Cerebellar nuclear complex (tissue), 1 donor: ENCODE data around the gene AGMO.

Experiments
- DNase-seq, 2 experiments: peaks; one replicate each; lab custom pipeline; 2025; lab: John Stamatoyannopoulos, UW

Gene AGMO

GRCh38 chr7:15234431-15234830 lies 327.4 kb downstream of the AGMO start:
- no peak for DNase-seq

DNA sequence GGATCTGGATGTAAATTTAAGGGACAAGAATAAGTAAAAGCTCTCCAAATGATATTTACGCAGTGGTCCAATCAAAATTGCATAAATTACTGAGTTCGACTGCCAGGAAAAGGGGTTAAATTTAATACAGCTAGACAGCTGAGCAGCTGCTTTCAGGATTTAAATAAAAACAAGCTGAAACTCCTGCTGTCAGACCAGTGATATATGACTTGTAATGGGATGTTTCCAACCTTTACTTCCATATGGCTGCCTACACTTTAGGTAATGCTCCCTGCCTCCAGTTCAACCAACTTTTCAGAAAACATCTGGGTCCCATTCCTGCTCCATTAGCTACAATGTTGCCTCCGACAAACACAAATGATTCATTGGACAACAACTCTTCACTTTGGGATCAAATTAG lies 333.0 kb downstream of the AGMO start:
- no peak for DNase-seq

GRCh38 chr7:15225981-15226380 lies 335.8 kb downstream of the AGMO start:
- no peak for DNase-seq

DNA sequence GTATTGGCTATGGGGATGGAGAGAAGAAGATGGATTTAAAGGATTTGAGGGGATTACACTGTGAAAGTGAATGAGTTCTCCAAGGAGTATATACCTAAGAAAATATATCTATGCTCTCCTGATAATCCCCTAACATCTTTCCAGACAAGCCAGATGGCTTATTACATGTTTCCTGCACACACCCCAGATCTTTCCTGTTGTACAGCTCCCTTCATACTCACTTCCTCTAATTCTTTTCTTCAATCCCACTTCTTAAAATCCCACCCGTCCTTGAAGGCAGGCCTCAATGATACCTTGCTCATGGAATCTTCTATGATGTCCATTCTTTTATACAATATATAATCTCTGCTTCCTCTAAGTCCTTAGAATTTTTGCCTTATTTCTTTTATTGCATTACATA lies 342.1 kb downstream of the AGMO start:
- no peak for DNase-seq

GRCh38 chr7:15218261-15218660 lies 343.6 kb downstream of the AGMO start:
- no peak for DNase-seq

DNA sequence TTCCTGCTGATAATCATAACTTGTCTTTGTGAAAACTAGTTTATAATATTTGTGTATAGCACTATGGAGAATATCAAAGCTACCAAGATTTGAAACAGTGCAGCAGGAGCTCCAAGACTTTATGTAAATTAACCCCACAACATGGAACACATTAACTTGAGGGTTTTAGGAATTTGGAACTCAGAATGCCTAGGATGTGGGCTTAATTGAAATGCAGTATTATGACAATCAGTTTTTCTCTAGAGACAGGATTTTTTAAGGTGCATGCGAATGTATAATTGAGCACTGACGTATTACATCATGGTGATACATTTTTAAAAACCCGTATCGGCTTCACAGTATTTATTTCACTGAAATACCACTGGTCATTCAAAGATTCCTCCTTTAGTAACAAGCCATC lies 346.2 kb downstream of the AGMO start:
- DNase-seq, result no peak

DNA sequence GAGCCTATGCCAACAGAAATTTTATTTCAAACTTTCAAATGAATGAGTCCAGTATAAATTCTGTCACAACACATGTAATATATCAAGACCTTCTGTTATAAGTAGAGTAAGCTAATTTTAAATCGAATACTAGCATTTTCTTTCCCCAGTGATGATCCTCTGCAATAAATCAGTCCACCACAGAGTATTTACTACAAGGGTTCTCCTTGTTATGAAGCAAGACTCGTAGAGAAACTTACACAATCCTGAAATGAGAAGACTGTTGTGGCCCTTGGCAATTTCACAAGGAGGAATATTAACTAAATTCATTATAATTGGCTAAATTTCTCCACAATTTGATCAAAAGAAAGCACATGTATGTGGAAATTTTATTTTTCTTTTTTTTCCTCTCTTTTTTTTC lies 346.8 kb downstream of the AGMO start:
- no peak for DNase-seq

DNA sequence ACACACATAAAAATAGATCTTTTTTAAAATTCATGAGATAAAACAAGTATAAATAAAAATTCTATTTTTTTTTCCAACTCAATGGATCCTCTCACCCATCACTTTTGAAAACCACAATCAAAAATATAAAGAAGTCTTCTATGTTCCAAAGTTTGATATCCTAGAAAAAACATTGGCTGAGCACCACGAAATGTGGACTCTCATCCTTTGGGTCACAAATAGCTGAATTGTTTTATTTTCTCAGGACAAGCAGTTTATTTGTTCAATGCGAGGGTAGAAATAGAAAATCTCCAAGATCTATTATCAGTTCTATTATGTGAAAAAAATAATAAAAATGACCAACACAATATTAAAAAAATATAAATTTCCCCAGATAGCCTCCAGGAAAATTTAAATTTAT lies 348.7 kb downstream of the AGMO start:
- no peak for DNase-seq

DNA sequence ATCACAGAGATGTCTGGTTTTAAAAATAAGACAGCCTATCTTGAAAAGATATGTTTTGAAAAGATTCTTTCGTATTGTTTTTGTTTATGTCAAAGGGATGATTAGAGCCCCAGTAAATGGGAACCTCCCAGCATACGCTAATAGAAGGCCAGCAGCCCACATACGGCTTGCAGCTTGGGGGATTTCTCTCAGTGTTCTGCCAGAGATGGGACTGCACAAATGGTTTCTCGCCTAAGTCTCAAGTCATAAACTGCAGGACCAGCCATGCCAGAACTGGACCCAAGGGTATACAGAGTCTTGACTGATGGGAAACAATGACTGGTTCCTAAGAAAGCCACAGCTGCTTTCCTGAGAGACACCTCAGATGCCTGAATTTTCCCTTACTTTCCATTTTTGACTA lies 352.4 kb downstream of the AGMO start:
- DNase-seq, result no peak

GRCh38 chr7:15204421-15204820 lies 357.4 kb downstream of the AGMO start:
- no peak for DNase-seq

DNA sequence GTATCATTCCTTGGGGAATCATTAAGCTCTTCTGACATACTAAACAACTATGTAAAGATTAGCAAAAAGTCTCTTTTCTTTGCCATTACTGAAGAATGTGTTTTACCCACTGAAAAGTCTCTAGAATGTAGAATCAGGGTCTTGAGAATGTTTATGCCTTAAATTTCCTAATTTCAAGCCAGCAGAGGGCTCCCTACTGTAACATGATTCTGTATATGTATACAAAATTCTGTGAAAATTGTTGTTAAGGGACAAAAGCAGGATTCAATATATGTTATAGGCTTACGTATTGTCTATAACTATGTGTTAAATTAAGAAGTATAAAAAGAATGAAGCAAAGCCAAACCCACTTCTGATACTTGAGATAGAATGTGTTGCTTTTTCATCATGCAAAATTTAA lies 362.3 kb downstream of the AGMO start:
- DNase-seq, result no peak

DNA sequence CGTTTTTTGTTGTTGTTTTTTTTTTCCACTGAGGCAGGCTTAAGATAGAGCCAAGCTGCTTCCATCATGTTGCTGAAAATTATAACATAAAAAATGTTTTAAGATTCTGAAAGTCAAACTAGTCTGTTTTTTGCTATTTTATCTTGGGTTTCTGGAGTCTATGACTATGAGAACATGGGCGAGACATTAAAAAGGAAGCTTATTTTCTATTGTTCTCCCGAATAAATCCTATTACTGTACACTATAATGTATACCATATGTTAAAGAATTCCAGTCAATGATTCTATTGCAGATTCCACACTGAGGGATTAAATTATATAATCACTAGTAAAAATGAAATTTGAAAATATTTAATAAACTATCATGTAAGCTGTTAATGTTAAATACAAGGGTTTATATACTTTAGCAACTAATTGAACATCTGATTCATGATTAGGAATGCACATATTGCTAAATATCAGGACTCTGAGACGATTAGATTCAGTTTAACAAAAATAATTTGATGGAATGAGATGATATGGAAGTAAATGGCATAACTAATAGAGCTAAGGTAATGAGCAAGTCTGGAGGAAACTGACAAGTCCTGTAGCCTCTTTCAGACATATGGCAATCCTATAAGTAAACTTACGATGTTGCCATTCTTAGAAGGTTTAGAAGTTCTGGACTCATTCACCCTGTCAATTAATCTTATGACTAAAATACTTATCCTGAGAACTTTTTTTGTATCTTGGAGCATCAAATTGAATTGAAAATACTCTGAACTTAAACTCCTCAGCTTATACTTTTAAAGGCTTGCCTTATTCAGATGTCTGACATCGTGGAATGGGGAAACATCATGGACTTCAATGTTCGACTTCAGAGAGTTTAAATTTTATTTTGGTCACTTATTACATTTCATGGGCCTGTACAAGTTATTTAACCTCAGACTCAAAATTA lies 364.5 kb downstream of the AGMO start:
- DNase-seq, result no peak

DNA sequence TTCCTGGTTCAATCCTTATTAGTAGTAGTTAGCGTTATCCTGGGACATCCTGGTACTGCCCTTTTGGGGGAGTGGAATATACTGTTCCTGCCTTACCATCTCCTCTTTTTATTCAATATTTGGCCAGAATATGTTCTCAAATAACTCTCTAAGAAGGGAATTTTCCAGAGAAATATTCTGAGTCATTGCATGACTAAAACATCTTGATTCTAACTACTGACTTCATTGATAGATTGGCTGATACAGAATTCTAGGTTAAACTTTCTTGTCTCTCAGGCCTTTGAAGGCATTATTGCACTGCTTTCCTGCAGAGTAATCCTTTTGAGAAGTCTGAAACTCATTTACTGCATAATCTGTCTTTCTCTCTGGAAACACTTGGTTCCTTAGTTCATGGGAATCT lies 383.8 kb downstream of the AGMO start:
- no peak for DNase-seq

DNA sequence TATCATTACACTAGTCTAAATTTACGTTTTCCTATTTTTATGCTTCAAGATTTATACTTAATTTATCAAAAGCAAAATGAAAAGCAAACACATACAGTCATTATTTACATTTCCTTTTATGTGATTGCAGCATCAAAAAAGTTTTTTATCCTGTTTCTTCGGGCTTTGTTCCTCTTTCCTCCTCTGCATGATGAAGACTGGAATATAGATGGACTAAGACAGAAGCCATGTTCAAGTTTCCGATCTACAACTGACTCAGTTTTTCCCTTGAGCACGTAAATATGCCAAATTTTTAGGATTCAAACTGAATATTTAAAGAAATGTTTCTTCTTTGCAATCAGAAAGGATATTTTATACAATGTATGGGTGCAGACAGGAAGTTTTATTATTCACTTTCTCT lies 385.7 kb downstream of the AGMO start:
- DNase-seq, result no peak

DNA sequence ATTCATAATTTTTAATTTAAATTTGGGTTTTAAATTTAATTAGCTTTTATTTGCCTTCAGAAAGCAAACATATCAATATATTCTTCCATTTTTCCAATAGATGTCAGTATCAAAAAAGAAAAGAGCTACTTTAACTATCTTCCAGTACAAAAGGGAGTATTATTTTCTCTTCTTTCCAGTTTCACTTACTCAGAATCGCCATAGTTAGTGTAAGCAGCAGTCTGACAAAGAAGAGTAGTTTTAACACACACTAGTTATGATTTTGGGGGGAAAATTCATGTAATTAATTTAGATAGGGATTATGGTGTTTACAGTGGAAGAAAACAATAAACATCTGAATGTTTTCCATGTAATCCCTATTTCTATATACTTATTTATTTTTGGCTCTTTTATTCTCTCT lies 386.7 kb downstream of the AGMO start:
- DNase-seq, result no peak

- no peak for DNase-seq
Observed at GRCh38 chr7:15174485-15174884, 387.3 kb downstream of the AGMO start.

- no peak for DNase-seq
Observed at GRCh38 chr7:15168489-15168888, 393.3 kb downstream of the AGMO start.

DNA sequence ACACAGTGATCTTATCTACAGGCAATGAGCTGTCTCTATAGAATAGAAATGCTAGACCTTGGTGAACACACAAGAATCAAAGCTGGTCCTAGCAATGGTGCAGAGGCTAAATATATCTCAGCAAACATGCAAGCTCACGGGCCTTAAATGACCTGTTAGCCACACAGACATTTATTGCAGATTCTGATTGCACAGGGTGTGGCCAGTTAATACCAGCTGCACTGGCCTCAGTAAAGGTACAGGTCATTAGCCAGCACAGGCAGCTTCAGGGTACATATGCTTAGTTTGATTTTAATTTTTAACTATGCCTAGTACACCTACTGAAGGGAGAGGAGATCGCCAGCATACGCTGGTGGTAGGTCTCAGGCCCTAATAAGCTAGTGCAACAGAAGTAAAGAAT lies 393.9 kb downstream of the AGMO start:
- DNase-seq, result no peak

DNA sequence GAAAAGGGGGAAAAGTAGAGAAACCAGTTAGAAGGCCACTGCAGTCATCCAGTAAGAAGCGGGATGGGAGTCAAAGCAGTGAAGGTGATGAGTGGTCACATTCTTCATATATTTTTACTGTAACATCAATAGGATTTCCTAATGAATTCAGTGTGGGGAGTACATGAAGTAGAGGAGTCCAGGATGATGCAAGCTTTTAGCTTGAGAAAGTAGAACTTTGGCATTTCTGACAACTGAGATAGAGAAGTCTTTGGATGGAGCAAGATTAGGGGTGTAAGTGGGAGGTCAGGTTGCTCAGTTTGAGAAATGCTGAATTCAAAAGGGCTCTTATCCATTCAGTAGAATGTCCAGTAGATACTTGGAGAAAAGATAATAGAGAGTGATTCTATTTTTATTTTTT lies 395.2 kb downstream of the AGMO start:
- DNase-seq, result no peak

- DNase-seq, result no peak
Observed at GRCh38 chr7:15159261-15159660, 402.6 kb downstream of the AGMO start.

GRCh38 chr7:15158141-15158810 lies 403.5 kb downstream of the AGMO start:
- DNase-seq, result no peak
